GM19467 (cell line): Measurements from ENCODE around the gene REV1.
"Not testable (repeated sequence)": the region's sequence is repeated elsewhere in the genome, so short reads cannot be mapped to it uniquely, and the experiment has no call there.

Experiments
- ATAC-seq: cut with Tn5 transposase; IDR thresholded peaks from one replicate; pipeline ENCODE4 v1.9.1; 2021; ENCODE audit warnings: mild to moderate bottlenecking, moderate library complexity; ENCODE audit not compliant: unreplicated experiment

The REV1 gene

DNA sequence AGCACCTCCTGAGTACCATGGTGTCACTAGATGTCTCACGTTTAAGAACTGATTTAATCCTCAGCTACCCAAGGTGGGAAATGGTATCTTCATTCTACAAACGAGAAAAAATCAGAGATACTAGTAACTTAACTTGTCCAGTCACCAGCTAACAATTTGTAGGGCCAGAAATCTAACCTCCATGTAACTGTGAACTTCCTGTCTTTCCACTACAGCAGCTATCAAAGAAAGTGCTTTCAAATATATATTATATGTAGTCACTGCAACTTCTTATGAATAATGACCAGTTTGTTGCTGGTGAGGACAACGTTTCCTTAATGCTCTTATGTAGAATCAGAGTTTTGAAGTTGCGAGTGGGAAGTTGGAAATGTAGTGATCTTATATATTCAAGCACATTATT, 1.9 kb downstream of the REV1 start:
- ATAC-seq = no peak

DNA sequence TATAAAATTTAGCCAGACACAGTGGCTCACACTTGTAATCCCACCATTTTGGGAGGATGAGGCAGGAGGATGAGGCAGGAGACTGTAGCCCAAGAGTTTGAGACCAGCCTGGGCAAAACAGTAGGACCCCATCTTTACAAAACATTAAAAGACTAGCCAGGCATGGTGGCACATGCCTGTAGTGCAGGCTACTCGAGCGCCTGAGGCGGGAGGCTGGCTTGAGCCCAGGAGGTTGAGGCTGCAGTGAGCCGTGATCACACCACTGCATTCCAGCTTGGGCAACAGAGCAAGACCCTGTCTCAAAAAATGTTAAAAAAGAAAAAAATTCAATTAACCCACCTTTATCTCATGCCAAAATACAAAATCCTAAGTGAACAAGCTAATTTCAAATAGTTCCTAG, 4.0 kb downstream of the REV1 start:
- ATAC-seq = no peak

DNA sequence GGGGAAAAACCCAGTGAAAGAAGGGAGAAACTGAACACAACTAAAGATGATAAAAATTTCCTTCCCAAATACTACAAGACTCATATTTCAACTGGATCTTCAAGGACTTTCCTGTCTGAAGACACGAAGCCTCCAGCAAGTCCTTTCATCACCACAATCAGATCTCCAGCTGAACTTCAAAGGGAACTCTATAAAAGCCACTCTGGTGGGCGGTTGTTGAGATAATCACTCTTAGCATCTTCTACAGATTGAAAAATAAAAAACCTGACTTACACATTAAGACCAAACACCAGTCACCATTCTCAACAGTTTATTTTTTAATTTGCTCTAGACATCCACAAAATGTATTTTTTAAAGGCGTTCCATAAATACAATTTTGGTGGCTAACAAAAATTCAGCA, 4.4 kb downstream of the REV1 start:
- no peak for ATAC-seq

- ATAC-seq = no peak
Observed at GRCh38 chr2:99484205-99484604, 5.6 kb downstream of the REV1 start.

GRCh38 chr2:99481941-99482340, 7.9 kb downstream of the REV1 start:
- no peak for ATAC-seq

GRCh38 chr2:99481527-99481926, 8.3 kb downstream of the REV1 start:
- ATAC-seq = no peak

DNA sequence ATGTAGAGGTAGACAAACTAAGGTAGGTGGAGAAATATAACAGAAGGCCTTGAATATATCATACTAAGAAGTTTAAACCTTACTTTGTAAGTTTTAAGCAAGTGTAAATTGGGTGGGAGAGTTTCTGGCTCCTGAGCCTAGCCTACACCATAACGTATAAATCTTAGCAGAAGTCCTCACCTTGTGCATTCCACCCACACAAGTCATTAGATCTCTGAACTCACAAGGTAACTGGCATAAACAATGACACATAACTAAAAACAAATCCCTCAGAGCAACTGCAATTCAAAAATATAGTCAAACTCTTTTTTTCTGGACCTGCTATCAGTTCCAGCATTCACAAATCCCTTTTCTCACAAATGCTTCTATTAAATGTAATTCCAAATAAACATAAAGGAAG, 9.4 kb downstream of the REV1 start:
- no peak for ATAC-seq

- ATAC-seq = no peak
Observed at GRCh38 chr2:99478632-99479031, 11.2 kb downstream of the REV1 start.

- no peak for ATAC-seq
Observed at GRCh38 chr2:99477054-99477453, 12.8 kb downstream of the REV1 start.

DNA sequence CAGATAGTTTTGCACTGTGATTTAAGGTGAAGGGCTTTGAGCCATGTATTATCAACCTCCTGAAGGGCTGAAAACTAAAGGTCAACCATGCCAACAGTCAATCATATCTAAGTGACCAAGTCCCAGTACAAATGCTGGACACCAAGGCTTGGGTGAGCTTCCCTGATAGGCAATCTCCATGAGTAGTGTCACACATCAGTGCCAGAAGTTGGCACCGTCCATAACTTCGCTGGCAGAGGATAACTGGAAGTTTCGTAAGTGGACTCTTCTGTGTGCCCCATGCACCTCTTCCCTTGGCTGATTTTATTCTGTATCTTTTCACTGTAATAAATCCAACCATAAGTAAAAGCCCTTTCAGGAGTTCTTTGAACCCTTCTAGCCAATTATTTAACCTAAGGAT, 13.2 kb downstream of the REV1 start:
- ATAC-seq = no peak

DNA sequence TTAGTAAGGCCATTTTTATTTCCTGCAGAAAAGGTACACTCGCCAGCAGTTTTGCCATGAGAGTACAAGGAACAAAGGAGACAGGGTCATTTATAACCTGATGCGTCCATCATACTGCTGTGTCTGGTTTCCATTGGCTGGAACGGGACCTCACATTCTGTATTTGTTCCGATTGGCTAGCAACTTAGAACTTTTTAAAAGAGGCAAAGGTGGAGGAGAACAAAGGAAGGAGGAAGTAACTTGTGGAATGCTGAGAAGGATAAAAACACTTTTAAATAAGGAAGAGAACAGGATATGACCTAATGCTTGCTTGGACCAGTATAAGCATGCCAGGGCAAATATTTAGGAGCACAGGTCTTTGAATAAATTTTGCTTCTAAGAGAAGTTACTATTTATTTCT, 14.7 kb downstream of the REV1 start:
- ATAC-seq = not testable (repeated sequence)

GRCh38 chr2:99473518-99474083, 16.2 kb downstream of the REV1 start:
- ATAC-seq = no peak

GRCh38 chr2:99472600-99472960, 17.2 kb downstream of the REV1 start:
- ATAC-seq = no peak

- no peak for ATAC-seq
Observed at GRCh38 chr2:99471654-99472599, 17.9 kb downstream of the REV1 start.

DNA sequence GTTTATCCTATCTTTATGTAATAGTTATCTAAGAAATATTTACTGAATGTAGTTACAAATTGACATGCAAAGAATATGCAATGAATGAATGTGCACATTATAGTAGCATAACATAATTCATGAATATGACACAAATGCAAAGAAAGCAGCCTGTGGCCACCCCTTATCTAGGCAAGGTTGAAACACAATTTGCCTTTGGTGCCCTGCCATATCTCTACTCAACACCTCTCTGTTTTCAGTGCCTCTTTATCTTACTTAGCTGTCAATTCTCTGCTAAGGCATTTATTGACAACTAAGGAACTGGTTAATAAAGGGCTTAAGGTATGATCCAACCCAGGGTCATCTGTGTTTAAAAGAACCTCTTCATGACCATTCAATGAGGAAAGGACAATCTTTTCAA, 18.9 kb downstream of the REV1 start:
- no peak for ATAC-seq

GRCh38 chr2:99470459-99470858, 19.4 kb downstream of the REV1 start:
- not testable (repeated sequence) for ATAC-seq

DNA sequence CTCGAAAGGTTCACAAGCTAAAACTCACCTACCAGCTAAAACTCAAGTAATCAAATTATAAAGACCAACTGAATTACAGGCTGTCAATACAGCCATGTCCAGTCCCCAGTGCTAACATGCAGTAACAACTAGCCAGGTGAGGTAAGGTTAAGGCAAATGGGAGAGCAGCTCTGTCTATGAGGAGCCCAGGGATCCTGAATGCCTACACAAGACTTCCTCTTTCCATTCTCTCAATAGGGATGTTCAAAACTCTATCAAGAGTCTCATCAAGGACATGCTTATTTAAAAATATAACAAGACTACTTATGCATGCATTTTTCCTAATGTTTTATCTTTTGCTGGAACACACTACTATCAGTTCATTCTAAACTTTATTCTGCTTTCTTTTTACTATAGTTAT, 20.4 kb downstream of the REV1 start:
- ATAC-seq = no peak

DNA sequence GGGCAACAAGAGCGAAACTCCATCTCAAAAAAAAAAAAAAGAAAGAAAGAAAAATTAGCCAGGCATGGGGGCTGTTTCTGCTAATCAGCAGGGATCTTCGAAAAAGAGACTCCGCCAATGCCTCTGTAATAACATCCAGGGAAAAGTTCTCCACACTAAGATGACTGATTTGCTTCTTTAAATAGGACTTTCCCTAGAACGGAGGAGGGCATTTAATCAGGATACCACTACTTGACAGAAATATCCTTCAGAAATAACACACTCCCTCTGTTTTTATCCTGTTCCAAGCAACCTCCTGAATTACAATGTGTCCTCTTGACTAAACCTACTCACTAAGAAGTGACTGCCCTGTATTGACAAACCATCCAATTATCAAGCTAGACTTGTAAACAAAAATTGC, 21.7 kb downstream of the REV1 start:
- no peak for ATAC-seq

DNA sequence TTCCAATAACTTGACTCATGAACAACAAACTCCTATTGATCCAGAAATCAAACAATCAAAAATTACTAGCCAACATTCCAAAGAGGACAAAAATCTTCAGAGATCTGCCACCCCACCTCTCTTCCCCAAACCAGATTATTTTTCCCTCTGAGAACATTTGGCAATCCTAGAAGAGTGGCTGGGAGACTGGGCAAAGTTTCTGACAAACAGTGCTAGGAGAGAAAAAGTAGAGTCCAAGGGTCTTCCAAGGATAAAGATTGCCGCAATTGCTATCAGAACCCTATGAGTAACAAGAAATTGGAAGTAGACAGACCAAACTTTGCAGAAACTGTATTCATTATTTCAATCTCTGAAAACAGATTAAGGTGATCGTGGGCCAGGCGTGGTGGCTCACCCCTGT, 22.4 kb downstream of the REV1 start:
- no peak for ATAC-seq

DNA sequence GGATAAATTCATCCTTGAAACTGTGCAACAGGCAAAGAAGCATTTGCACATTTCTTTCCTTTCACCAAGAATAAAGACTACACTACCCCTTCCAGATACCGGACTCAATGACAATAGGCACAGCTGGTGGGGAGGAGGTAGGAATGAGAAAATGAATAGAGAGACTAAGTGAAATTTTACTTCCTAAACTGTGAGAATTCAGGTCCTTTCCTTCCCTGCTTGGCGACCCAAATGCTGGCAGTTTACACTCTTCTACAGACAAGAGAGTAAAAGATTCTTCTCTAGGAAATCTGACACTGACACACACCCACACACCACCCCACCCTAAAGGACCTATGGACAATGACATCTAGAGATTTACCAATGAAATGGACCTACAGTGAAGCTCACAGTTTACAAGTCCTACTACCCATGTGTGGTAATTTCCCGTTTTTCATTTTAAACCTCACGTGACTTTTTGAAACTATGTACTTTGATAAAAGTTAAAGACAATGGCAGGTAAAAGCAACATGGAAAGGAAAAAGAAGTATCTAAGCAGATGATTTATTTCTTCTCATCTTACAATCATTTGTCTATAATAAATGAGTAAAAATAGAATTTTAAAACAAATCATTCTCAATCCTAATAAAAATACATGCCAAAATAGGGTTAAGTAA, 27.9 kb downstream of the REV1 start:
- ATAC-seq = no peak

- no peak for ATAC-seq
Observed at GRCh38 chr2:99458529-99458928, 31.3 kb downstream of the REV1 start.

DNA sequence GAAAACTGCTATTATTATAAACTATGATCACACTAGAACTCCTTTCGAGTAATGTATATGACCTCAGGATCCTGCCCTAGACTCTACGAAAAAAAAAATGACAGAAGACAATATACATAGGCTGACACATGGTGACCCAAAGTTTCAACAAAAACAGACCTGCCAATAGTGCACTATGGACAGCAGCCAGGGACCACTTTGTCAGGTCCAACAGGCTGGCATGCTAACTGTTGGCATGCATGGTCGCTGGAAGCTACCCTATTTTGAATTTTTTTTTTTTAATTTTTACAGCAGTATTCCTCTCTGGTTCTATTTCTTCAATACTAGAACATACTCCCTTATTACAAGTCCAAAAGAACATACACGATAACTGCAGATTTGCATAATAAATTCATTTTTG, 38.1 kb downstream of the REV1 start:
- ATAC-seq = no peak
